H54 (cell line): ENCODE measurements around the gene C16orf54.
A peak's percentile ranks its signal among the peaks of the same experiment; 100 is the strongest.
"Not testable (repeated sequence)": the region's sequence is repeated elsewhere in the genome, so short reads cannot be mapped to it uniquely, and the experiment has no call there.

Experiments used
- DNase-seq: peaks from one replicate; pipeline ENCODE4 v3.0.0; 2011; ENCODE audit warnings: low spot score, mixed read lengths; ENCODE audit not compliant: insufficient read length
- FAIRE-seq: peaks from 3 replicates; lab custom pipeline; 2011; peaks lifted over from hg19 to GRCh38; lab: Jason Lieb, UNC
- POLR2A ChIP-seq: IDR thresholded peaks from 2 replicates; pipeline ENCODE4 v1.6.1; 2011; ENCODE audit warnings: low read depth, mild to moderate bottlenecking, low read length

Gene C16orf54

DNA sequence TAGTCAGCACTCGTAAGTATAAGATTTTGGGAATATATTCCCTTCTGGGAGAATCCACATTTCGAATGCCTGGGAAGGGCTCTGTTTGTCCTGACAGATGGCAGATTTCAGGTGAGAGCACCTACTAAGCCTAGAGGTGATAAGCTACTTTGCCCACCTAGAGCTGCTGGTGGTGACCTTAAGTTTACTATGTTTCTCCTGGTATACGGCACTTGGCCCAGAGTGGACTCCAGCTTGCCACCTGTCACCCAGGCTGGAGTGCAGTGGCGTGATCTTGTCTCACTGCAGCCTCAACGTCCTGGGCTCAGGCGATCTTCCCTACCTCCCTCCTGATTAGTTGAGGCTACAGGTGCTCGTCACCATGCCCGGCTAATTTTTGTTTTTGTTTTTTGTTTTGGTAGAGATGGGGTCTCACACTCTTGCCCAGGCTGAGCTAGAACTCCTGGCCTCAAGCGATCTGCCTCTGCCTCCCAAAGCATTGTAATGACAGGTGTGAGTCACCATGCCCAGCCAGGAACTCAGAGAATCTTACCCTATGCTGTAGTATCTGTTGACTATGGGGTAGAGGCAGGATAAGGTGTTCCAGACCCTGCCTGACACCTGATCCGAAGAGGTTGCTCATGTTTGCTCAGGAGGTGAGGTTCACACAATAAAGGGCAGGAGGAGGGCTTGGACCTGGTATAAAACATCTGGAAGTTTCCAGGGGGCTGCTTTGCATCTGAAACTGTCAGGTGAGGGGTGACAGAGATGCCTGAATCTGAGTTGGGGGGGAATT, 32.0 kb upstream of the C16orf54 start, which contains the start of gene ZG16:
TSS of gene ZG16 (plus strand) at position 681 of the 775 bp plus-strand sequence. CDS start 1,011 bp downstream, outside the sequence.
- DNase-seq = no peak
- no peak for FAIRE-seq
- TF ChIP-seq POLR2A = no peak

DNA sequence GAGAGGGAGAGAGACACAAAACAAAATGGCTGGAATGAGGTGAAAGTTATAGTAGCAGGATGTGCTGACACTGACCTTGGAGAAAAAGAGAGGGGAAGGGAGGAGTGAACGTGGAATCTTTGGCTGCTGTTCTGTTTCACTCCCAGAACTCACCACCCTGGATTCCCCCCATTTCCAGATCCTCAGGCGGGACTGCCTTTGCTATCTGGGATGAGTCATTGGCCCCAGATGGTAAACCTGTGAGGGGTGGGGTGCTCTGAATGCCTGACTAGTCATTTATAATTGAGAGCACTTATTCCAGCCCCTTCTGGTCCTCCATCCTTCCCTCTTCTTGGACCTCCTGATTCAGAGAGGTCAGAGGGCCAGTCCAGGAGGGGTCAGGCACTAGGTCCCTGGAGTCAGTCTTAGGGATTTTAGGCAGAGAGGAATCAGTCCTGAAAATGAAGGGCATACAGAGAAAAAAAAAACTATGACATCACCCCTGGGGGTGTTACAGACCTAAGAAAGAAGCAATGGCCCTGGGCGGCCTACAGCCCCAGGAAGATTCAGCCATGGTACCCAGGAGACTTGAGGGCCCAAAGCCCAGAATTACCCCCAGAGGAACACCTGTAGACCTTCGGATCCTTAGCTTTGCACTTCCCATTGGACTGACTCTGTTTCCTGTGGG, 30.1 kb upstream of the C16orf54 start:
- peak; percentile 65 for DNase-seq
- peak; percentile 36 for FAIRE-seq
- TF ChIP-seq POLR2A = no peak

DNA sequence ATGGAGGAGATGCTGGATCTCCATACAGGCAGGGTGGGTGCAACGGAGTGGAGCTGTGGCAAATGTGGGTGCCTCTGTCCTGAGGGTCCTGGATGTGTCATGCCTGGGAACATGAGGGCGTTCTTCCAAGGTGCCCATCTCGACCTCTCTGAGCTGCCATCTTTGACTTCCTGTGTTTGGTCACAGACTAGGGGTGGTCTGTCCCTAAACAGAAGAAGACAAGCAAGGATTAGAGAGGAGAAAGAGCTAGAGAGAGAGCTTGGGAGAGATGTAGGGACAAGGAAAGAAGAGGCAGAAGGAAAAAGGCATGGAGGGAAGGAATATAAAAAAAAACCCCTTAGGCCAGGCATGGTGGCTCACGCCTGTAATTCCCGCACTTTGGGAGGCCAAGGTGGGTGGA, 28.9 kb upstream of the C16orf54 start:
- no peak for TF ChIP-seq POLR2A
- FAIRE-seq = no peak

DNA sequence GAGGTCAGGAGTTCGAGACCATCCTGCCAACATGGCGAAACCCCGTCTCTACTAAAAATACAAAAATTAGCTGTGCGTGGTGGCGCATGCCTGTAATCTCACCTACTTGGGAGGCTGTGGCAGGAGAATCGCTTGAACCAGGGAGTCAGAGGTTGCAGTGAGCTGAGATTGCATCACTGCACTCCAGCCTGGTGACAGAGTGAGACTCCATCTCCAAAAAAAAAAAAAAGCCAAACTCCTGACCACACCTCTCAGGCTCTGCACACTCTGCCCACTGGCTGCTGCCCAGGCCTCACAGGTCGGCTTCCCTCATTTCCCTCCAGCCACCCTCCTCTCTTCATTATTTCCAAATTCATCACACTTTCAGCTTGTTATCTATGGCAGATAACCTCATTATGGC, 26.5 kb upstream of the C16orf54 start:
- not testable (repeated sequence) for FAIRE-seq

More for the DNA sequence above, 28.9 kb upstream of the C16orf54 start:
- DNase-seq = no peak

DNA sequence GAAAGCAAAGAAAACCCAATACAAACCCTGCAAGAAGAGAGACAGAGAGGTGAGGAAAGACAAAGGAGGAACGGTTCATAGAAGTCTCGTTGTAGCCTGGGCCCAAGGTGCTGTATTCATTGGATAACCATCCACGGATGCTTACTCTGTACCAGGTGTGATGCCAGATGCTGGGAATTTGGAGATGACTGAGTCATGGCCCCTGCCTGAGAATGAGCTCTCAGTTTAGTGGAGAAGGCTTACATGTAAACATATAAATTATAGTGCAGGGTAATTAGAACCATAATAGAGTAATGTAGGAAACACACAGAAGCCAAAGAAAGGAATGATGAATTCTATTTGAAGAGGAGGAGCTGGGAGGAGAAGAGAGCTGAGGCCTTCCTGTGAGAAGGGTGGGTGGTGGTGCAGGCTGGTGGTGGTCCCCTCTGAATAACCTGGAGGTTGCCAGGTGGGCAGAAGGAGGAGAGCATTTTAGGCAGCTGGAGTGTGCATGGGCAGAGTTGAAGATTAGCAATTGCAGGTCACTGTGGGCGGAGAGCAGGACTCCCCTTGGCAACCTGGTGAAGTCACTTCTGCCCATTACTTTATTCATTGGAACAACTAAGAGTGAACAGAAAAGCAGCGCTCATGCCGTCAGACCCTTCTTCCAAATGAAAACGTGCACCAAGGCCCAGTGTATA, 24.6 kb upstream of the C16orf54 start:
- FAIRE-seq (no peak), DNase-seq (no peak)
- TF ChIP-seq POLR2A = no peak

More for the DNA sequence above, 26.5 kb upstream of the C16orf54 start:
- DNase-seq = not testable (repeated sequence)

DNA sequence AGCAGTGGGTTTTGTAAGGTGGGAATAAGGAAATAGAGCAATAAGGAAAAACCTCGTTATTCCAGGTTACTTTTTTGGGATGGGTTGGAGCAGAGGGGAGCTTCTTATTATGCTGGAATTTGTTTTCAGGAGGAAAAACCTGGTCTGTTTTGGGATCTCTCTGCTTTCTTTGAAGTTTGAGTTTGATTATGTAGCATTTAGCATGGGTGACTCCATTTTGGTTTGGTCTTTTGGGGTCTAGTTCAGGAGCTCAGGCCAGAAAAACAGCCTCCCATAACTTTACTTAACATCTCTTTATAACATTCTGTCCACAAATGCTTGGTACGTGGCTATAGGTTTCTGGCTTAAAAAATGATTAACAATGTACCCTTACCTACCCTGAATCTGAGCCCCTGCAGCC, 23.7 kb upstream of the C16orf54 start:
- no peak for DNase-seq
- no peak for TF ChIP-seq POLR2A
- FAIRE-seq = no peak

DNA sequence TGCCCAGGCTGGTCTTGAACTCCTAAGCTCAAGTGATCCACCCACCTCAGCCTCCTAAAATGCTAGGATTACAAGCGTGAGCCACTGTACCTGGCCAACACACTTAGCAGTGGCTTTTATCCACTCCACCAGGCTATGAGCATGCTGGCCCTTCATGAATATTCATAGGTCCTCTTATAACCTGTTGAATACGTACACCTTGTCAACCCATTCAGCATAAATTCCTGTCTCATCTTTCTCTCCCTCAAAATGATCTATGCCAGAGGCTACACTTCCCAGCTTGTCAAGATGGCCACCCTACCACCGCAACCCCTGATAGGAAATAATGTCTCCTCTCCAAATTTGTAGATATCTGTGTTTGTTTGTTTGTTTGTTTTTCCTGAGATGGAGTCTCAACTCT, 21.3 kb upstream of the C16orf54 start:
- TF ChIP-seq POLR2A = no peak
- FAIRE-seq = no peak
- DNase-seq = no peak

DNA sequence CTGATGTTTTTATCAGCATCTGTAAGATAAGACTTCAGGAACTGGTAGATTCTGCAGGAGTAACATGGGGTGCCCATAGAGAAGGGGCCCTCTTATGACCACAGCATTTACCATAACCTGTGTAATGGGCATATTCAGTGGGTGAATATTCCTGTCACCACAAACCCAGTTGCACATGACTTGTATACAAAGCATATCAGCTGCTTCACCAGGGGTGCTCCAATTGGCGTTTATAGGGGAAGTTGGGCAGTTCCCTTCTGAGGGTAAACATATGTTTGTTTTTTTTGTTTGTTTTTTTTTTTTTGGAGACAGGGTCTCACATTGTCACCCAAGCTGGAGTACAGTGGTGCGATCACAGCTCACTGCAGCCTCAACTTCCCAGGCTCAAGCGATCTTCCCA, 20.8 kb upstream of the C16orf54 start:
- no peak for TF ChIP-seq POLR2A
- DNase-seq (no peak), FAIRE-seq (no peak)

DNA sequence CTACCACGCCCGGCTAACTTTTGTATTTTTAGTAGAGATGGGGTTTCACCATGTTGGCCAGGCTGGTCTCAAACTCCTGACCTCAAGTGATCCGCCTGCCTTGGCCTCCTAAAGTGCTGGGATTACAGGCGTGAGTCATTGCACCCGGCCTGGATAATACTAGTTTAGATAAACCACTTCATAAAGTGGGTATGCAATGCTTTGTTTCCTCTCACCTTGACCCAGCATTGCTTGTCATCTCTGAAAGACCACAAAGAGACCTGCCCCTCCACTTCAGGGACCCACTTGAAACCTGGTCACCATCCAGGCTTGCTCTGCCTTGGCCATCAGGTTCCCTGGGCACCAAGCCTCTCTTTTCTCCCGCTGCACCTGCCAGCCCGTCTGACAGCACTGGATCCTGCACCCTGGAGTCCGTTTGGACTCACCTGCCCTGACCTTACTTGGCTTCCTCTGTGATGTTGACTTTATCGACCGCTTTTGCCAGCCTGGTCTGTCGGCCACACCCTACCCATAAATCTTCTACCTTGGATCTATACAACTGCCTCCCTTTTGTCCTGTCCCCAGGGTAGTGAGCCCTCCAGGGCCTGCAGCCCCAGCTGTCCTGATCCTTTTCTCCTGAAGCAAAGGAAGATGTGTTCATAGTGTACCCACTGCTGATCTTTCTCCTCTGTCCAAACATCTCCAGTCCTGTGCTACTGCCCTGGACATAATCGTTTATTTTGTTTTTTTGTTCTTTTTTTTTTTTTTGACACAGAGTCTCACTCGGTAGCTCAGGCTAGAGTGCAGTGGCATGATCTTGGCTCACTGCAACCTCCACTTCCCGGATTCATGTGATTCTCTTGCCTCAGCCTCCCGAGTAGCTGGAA, 19.6 kb upstream of the C16orf54 start:
- no peak for DNase-seq
- FAIRE-seq = no peak

DNA sequence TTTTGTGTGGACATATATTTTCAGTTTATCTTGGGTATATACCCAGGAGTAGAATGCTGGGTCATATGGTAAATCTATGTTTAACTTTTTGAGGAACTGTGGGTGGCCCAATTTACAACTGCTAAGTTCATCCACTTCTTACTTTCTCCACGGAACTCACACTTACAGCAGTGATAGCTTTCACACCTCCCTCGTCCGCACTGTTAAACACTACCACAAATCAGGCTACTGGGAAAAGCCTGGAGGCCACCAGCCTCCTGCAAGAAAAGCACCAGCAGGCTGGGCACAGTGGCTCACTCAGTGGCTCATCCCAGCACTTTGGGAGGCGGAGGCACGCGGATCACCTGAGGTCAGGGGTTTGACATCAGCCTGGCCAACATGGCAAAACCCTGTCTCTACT, 17.5 kb upstream of the C16orf54 start:
- FAIRE-seq = no peak

More for the DNA sequence above, 19.6 kb upstream of the C16orf54 start:
- TF ChIP-seq POLR2A = no peak

DNA sequence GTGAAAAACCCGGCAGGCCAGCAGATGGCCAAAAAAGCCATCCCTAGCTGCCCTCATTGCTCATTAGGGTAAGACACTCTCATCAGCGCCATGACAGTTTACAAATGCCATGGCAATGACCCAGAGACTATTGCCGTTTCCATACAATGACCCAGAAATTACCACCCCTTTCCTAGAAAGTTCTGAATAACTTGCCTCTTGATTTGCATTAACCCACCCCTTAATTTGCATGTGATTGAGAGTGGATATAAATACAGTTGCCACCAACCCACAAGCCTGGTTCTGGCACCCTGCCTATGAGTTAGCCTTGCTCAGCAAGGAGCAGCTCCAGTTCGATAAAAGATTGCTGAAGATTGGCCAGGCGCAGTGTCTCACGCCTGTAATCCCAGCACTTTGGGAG, 16.1 kb upstream of the C16orf54 start:
- FAIRE-seq (no peak), DNase-seq (no peak)
- TF ChIP-seq POLR2A = no peak

More for the DNA sequence above, 17.5 kb upstream of the C16orf54 start:
- no peak for TF ChIP-seq POLR2A
- DNase-seq = no peak

DNA sequence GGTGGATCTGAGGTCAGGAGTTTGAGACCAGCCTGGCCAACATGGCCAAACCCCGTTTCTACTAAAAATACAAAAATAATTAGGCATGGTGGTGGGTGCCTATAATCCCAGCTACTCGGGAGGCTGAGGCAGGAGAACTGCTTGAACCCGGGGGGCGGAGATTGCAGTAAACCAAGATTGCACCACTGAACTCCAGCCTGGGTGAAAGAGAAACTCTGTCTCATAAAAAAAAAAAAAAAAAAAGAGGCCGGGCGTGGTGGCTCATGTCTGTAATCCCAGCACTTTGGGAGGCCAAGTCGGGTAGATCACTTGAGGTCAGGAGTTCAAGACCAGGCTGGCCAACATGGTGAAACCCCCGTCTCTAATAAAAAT, 15.5 kb upstream of the C16orf54 start:
- not testable (repeated sequence) for DNase-seq, FAIRE-seq

DNA sequence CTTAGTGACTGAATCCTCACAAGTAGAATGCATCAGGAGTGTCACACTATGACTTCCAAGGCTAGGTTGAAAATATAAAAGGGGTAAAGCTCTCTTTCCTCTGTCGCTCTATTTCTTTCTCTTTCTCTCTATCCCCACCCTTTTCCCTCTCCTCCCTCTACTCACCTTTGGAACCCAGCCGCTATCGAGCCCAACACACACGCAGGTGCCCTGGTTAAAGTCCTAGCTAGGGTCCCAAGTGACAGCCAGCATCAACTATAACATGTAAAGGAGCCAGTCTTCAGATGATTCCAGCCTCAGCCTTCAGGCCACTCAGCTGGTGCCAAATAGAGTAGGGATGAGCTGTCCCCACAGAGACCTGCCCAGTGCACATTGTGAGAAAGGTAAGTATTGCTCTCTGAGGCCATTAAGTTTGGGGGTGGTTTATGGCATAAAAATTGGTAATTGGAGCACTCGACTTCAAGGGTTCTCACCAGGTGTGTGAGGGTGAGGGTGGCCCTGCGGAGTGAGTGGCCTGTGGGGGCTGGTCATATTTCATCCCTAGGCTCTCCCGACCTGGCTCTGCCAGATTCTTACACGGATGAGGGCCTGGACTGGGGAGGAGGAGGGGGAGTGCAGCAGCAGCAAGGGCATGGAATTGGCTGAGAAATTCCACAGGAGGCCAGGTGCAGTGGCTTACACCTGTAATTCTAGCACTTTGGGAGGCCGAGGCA, 14.9 kb upstream of the C16orf54 start:
- FAIRE-seq (no peak), DNase-seq (no peak)
- TF ChIP-seq POLR2A = no peak
